Measurements from ENCODE around the gene LPO. TPM values are rescaled to one million over a fixed set of nuclear protein-coding genes. Genes with fewer than 3 reads are reported as not detected.

LPO gene
- total RNA-seq, 1 experiment from 2014 or later: not detected

GRCh38 chr17:58248955-58249269 is 10.5 kb downstream of the LPO start:
- no peak for ATAC-seq
- CTCF ChIA-PET: no interaction called here
- no peak overlapping the region for H3K4me3 ChIP-seq (ENCODE audit: low read depth in 2 of 2, low read length in 2 of 2)

GRCh38 chr17:58249270-58250133 is 11.1 kb downstream of the LPO start:
- no peaks in the 10 kb centered on the region for H3K4me1 ChIP-seq (ENCODE audit: control insufficient read depth, insufficient read depth, low read length)
- H3K4me3 ChIP-seq (ENCODE audit: low read depth in 2 of 2, low read length in 2 of 2): peak overlapping the region; percentile 27 to 39
- intact Hi-C loops (cut with micrococcal nuclease; ENCODE audit: unreplicated experiment) (no loop called here), in situ Hi-C loops (cut with HindIII; ENCODE audit: low pct_unique_long_range_greater_than_20kb, low sequenced_read_pairs) (no loop called here)
- no peaks in the 10 kb centered on the region for H3K36me3 ChIP-seq (ENCODE audit: control insufficient read depth, insufficient read depth, low read length)
- no peak overlapping the region for H3K27ac ChIP-seq (ENCODE audit: low read length)
- ATAC-seq: peak; percentile 86
- TF ChIP-seq POLR2AphosphoS5 (IDR thresholded peaks at IDR 0.05; ENCODE audit: low read depth, low read length): no peak
- TF ChIP-seq CTCF (IDR thresholded peaks at IDR 0.05): peak; percentile 93
- no peak for TF ChIP-seq SIN3A (IDR thresholded peaks at IDR 0.05; ENCODE audit: borderline replicate concordance, insufficient read depth, low read depth, low read length)
- DNase-seq (ENCODE audit: low read depth, low spot score): peak; percentile 20
- BruUV-seq (replicated peaks): no TSS peak
- H3K27me3 ChIP-seq (ENCODE audit: control insufficient read depth, insufficient read depth, low read length): peaks cover 2% of the 10 kb centered on the region; the same call in 1 of the 2 replicates
- ChIA-PET CTCF (interaction anchor here (0.5 to 1.0 kb wide), 4 partner anchors 33 to 190 kb away, joined by 3 to 4 read pairs (median 3); no protein-coding TSS in a partner anchor), POLR2A (no interaction called here)
- H3K9me3 ChIP-seq (ENCODE audit: control insufficient read depth, insufficient read depth, low read depth, low read length): no peaks in the 10 kb centered on the region

More at GRCh38 chr17:58248955-58249269, 10.5 kb downstream of the LPO start:
- no peak for DNase-seq (ENCODE audit: low read depth, low spot score)
- POLR2A ChIA-PET: no interaction called here
- no TSS peak for BruUV-seq (replicated peaks)
- in situ Hi-C loops (cut with HindIII; ENCODE audit: low pct_unique_long_range_greater_than_20kb, low sequenced_read_pairs) (no loop called here), intact Hi-C loops (cut with micrococcal nuclease; ENCODE audit: unreplicated experiment) (no loop called here)
- Histone ChIP-seq H3K27ac (ENCODE audit: low read length) (no peak overlapping the region), H3K36me3 (ENCODE audit: control insufficient read depth, insufficient read depth, low read length) (no peaks in the 10 kb centered on the region), H3K4me1 (ENCODE audit: control insufficient read depth, insufficient read depth, low read length) (no peaks in the 10 kb centered on the region), H3K9me3 (ENCODE audit: control insufficient read depth, insufficient read depth, low read depth, low read length) (no peaks in the 10 kb centered on the region), H3K27me3 (ENCODE audit: control insufficient read depth, insufficient read depth, low read length) (no peaks in the 10 kb centered on the region)
- TF ChIP-seq SIN3A (IDR thresholded peaks at IDR 0.05; ENCODE audit: borderline replicate concordance, insufficient read depth, low read depth, low read length) (no peak), CTCF (IDR thresholded peaks at IDR 0.05) (no peak), TCF7L2 (IDR thresholded peaks at IDR 0.05; ENCODE audit: low read depth, low read length) (no peak), REST (IDR thresholded peaks at IDR 0.05; ENCODE audit: insufficient read depth in 1 of 2, low read depth in 2 of 2, low read length in 1 of 2) (no peak), POLR2AphosphoS5 (IDR thresholded peaks at IDR 0.05; ENCODE audit: low read depth, low read length) (no peak)

Data from Panc1 (cell line).